ENCODE measurements around the gene PTRH2. TPM values are rescaled to one million over a fixed set of nuclear protein-coding genes. Genes with fewer than 3 reads are reported as not detected.
A peak's percentile ranks its signal among the peaks of the same experiment; 100 is the strongest.

Gene PTRH2
- polyA plus RNA-seq, 3 donors = 13.4 to 27.0 (median 26.0) TPM

DNA sequence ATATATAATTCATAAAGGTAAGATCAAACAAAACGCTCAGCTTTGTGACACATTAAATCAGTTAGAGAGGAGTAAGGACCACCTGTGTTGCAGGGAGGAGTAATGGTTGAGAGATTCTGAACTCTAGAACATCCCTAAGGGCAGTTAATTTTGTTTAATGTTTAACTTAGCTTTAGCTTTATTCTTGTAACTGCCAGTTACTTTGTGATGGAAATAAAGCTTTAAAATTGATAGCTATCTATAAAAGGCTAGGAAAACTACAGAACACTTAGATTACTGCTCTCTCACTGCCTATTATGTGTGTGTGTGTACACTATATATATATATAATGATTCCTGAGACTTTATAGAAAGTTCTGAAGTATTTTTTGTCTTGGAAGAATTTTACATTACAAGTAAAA lies 37.8 kb downstream of the PTRH2 start:
- intact Hi-C loops (cut with micrococcal nuclease) = loop anchor here in 1 of 2 donors (5.0 kb wide), 1 partner anchor 52 kb away; the partner anchor contains the start of gene CLTC
- no CpG with 5 or more reads among the region's 1 CpG for WGBS (ENCODE audit: insufficient coverage)
- no peaks in the 10 kb centered on the region for H3K27me3 ChIP-seq (ENCODE audit: control insufficient read depth in 2 of 2, insufficient read depth in 2 of 2, low read length in 2 of 2)
- H3K27me3 Mint-ChIP-seq (ENCODE audit: low read depth in 3 of 3) = no peaks in the 10 kb centered on the region
- H3K36me3 ChIP-seq (replicated peaks in 1 of 2; ENCODE audit: control insufficient read depth in 1 of 2, insufficient read depth in 2 of 2, low read length in 2 of 2) = peaks cover 64 to 80% of the 10 kb centered on the region in 2 donors
- H4K20me1 ChIP-seq (ENCODE audit: insufficient read depth, low read length) = peaks cover 51% of the 10 kb centered on the region
- peak overlapping the region; percentile 80 for H3K4me2 ChIP-seq (replicated peaks; ENCODE audit: extremely low read depth, low read length, poor library complexity, severe bottlenecking)
- H3K4me3 ChIP-seq (replicated peaks in 1 of 3; ENCODE audit: low read depth in 2 of 3, low read length in 3 of 3) = peak overlapping the region in 1 of 3 experiments; percentile 63
- DNase-seq = no peak
- no peak overlapping the region for H3K9ac ChIP-seq (ENCODE audit: insufficient read depth, low read length, poor library complexity, severe bottlenecking)
- H3K4me1 ChIP-seq (ENCODE audit: control insufficient read depth in 1 of 2, insufficient read depth in 2 of 2, low read length in 2 of 2) = peaks cover 33 to 36% of the 10 kb centered on the region in 2 donors
- peak overlapping the region in 1 of 2 donors; percentile 68 for H3K27ac ChIP-seq (ENCODE audit: low read depth in 1 of 2, low read length in 2 of 2)
- H3K36me3 Mint-ChIP-seq = peaks cover 56 to 65% of the 10 kb centered on the region in 2 donors
- peak overlapping the region; percentile 77 to 88 (median 87) for H3K27ac Mint-ChIP-seq
- H3K79me2 ChIP-seq (ENCODE audit: insufficient read depth, low read length) = peaks cover 85% of the 10 kb centered on the region
- TF ChIP-seq, protein P1, sequence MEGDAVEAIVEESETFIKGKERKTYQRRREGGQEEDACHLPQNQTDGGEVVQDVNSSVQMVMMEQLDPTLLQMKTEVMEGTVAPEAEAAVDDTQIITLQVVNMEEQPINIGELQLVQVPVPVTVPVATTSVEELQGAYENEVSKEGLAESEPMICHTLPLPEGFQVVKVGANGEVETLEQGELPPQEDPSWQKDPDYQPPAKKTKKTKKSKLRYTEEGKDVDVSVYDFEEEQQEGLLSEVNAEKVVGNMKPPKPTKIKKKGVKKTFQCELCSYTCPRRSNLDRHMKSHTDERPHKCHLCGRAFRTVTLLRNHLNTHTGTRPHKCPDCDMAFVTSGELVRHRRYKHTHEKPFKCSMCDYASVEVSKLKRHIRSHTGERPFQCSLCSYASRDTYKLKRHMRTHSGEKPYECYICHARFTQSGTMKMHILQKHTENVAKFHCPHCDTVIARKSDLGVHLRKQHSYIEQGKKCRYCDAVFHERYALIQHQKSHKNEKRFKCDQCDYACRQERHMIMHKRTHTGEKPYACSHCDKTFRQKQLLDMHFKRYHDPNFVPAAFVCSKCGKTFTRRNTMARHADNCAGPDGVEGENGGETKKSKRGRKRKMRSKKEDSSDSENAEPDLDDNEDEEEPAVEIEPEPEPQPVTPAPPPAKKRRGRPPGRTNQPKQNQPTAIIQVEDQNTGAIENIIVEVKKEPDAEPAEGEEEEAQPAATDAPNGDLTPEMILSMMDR (IDR thresholded peaks at IDR 0.05) = no peak
- no peaks in the 10 kb centered on the region for H3K9me3 ChIP-seq (replicated peaks in 1 of 2; ENCODE audit: control insufficient read depth in 1 of 2, insufficient read depth in 1 of 2, low read length in 2 of 2)
- peaks cover 35% of the 10 kb centered on the region for H3K4me1 Mint-ChIP-seq
- H3K9me3 Mint-ChIP-seq = peaks cover 0 to 2% (median 0%) of the 10 kb centered on the region in 7 donors
- no peak overlapping the region for H2AFZ ChIP-seq (ENCODE audit: insufficient read depth, low read depth, low read length, poor library complexity, severe bottlenecking)
- H3K4me3 Mint-ChIP-seq = peak overlapping the region in 1 of 2 donors; percentile 26

DNA sequence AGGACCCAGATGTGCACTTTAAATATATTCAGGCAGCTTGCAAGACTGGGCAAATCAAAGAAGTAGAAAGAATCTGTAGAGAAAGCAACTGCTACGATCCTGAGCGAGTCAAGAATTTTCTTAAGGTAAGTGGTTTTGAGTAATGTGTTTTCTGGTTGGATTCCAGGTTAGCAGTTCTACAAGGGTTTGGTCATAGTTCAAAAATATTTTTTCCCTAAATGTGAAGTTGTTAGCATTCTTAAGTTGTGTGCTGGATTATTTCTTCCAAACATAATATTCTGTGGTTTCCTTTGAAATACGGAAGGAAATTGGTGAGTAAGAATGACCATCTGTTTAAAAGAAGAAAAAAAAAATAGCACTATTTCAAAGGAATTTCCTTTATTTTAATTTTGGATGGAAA lies 38.4 kb downstream of the PTRH2 start:
- 0% methylated on average over 2 of the region's 3 CpGs for whole genome bisulfite sequencing (ENCODE audit: insufficient coverage)
- H3K36me3 Mint-ChIP-seq = peaks cover 58 to 66% of the 10 kb centered on the region in 2 donors
- Histone ChIP-seq H3K36me3 (replicated peaks in 1 of 2; ENCODE audit: control insufficient read depth in 1 of 2, insufficient read depth in 2 of 2, low read length in 2 of 2) (peaks cover 64 to 80% of the 10 kb centered on the region in 2 donors), H3K4me3 (replicated peaks in 1 of 3; ENCODE audit: low read depth in 2 of 3, low read length in 3 of 3) (peak overlapping the region; percentile 3 to 63 (median 20)), H4K20me1 (ENCODE audit: insufficient read depth, low read length) (peaks cover 56% of the 10 kb centered on the region), H3K4me2 (replicated peaks; ENCODE audit: extremely low read depth, low read length, poor library complexity, severe bottlenecking) (peak overlapping the region; percentile 80), H3K4me1 (ENCODE audit: control insufficient read depth in 1 of 2, insufficient read depth in 2 of 2, low read length in 2 of 2) (peaks cover 33 to 36% of the 10 kb centered on the region in 2 donors), H3K9ac (ENCODE audit: insufficient read depth, low read length, poor library complexity, severe bottlenecking) (peak overlapping the region; percentile 20), H3K79me2 (ENCODE audit: insufficient read depth, low read length) (peaks cover 81% of the 10 kb centered on the region), H3K27ac (ENCODE audit: low read depth in 1 of 2, low read length in 2 of 2) (peak overlapping the region in 1 of 2 donors; percentile 68), H3K27me3 (ENCODE audit: control insufficient read depth in 2 of 2, insufficient read depth in 2 of 2, low read length in 2 of 2) (no peaks in the 10 kb centered on the region), H3K9me3 (replicated peaks in 1 of 2; ENCODE audit: control insufficient read depth in 1 of 2, insufficient read depth in 1 of 2, low read length in 2 of 2) (no peaks in the 10 kb centered on the region), H2AFZ (ENCODE audit: insufficient read depth, low read depth, low read length, poor library complexity, severe bottlenecking) (no peak overlapping the region)
- peak overlapping the region in 1 of 2 donors; percentile 75 for H3K4me3 Mint-ChIP-seq
- peaks cover 35% of the 10 kb centered on the region for H3K4me1 Mint-ChIP-seq
- no peaks in the 10 kb centered on the region for H3K27me3 Mint-ChIP-seq (ENCODE audit: low read depth in 3 of 3)
- TF ChIP-seq, protein P1 (IDR thresholded peaks at IDR 0.05) = no peak
- intact Hi-C loops (cut with micrococcal nuclease) = loop anchor here in 1 of 2 donors (5.0 kb wide), 1 partner anchor 52 kb away; the partner anchor contains the start of gene CLTC
- H3K9me3 Mint-ChIP-seq = peaks cover 0 to 2% (median 0%) of the 10 kb centered on the region in 7 donors
- peak overlapping the region; percentile 77 to 88 (median 87) for H3K27ac Mint-ChIP-seq
- DNase-seq = peak; percentile 28 to 64 (median 60)

Data from CD14-positive monocyte (primary cell).